SK-N-SH treated with all-trans-retinoic acid at 6 μM for 48 hours (cell line): ENCODE data around the gene REM2.

Experiments
- ISL1 ChIP-seq: fragments of 250-450 bp; sonication (Bioruptor Pico); IDR thresholded peaks from 2 replicates; pipeline ENCODE4 v2.1.2; 2022; ENCODE audit warnings: mild to moderate bottlenecking, moderate library complexity
- PPARA ChIP-seq: fragments of 250-450 bp; sonication (Bioruptor Pico); IDR thresholded peaks from 2 replicates; pipeline ENCODE4 v1.5.0; 2020; ENCODE audit warnings: mild to moderate bottlenecking, borderline replicate concordance
- RARB ChIP-seq: fragments of 250-450 bp; sonication (Bioruptor Pico); IDR thresholded peaks from 2 replicates; pipeline ENCODE4 v1.8.0; 2021; ENCODE audit warnings: mild to moderate bottlenecking, moderate library complexity
- SNAI2 ChIP-seq: fragments of 250-450 bp; sonication (Bioruptor Pico); IDR thresholded peaks from 2 replicates; pipeline ENCODE4 v1.5.0; 2020; ENCODE audit warnings: mild to moderate bottlenecking, moderate library complexity
- TF ChIP-seq, protein P1 (sequence below): fragments of 250-450 bp; sonication (Bioruptor Pico); IDR thresholded peaks from 2 replicates; pipeline ENCODE4 v1.8.0; 2021; ENCODE audit warnings: low read depth, mild to moderate bottlenecking, moderate library complexity, borderline replicate concordance
- TF ChIP-seq, protein P2 (sequence below): fragments of 250-450 bp; sonication (Bioruptor Pico); IDR thresholded peaks from 2 replicates; pipeline ENCODE4 v1.5.1; 2020; ENCODE audit warnings: low read depth, mild to moderate bottlenecking, moderate library complexity
- TF ChIP-seq, protein P3 (sequence below): fragments of 250-450 bp; sonication (Bioruptor Pico); IDR thresholded peaks from 2 replicates; pipeline ENCODE4 v1.8.0; 2020; ENCODE audit warnings: mild to moderate bottlenecking, moderate library complexity, borderline replicate concordance

DNA sequence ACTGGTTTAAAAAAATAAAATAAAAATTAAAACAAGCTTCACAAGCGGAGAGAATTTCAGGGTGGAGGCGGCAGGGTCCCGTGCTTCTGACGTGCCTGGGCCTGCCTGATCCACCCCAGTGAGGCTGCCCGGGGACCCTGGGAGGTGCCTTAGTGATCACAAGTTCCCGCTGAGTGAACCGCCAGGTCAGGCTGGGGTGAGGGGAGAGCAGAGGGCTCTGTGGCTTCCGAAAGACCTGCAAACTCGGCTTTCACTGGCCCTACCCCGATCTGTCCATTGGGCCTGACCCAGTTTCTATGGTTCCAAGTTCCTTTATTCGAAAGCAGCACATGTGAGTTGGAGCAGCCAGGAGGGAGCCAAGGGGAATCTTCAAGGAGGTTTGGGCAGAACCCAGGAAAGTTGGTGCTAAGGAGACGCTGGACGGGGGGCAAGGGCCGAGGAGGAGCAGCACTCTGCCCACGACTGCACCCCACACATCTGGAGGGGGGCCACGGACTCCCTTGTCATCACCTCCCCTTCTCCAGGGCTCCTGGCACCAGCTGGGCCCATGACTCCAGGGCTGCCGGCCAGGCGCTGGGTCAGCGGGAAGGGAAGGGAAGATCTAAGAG, 33.7 kb upstream of the REM2 start:
- TF ChIP-seq PPARA (CRISPR knock-in tag) (no peak), ISL1 (CRISPR knock-in tag) (no peak), RARB (CRISPR knock-in tag) (no peak), SNAI2 (CRISPR knock-in tag) (no peak)
- TF ChIP-seq, protein P1, sequence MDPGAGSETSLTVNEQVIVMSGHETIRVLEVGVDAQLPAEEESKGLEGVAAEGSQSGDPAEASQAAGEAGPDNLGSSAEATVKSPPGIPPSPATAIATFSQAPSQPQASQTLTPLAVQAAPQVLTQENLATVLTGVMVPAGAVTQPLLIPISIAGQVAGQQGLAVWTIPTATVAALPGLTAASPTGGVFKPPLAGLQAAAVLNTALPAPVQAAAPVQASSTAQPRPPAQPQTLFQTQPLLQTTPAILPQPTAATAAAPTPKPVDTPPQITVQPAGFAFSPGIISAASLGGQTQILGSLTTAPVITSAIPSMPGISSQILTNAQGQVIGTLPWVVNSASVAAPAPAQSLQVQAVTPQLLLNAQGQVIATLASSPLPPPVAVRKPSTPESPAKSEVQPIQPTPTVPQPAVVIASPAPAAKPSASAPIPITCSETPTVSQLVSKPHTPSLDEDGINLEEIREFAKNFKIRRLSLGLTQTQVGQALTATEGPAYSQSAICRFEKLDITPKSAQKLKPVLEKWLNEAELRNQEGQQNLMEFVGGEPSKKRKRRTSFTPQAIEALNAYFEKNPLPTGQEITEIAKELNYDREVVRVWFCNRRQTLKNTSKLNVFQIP = no peak
- TF ChIP-seq, protein P2, sequence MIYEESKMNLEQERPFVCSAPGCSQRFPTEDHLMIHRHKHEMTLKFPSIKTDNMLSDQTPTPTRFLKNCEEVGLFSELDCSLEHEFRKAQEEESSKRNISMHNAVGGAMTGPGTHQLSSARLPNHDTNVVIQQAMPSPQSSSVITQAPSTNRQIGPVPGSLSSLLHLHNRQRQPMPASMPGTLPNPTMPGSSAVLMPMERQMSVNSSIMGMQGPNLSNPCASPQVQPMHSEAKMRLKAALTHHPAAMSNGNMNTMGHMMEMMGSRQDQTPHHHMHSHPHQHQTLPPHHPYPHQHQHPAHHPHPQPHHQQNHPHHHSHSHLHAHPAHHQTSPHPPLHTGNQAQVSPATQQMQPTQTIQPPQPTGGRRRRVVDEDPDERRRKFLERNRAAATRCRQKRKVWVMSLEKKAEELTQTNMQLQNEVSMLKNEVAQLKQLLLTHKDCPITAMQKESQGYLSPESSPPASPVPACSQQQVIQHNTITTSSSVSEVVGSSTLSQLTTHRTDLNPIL (CRISPR knock-in tag) = no peak
- TF ChIP-seq, protein P3, sequence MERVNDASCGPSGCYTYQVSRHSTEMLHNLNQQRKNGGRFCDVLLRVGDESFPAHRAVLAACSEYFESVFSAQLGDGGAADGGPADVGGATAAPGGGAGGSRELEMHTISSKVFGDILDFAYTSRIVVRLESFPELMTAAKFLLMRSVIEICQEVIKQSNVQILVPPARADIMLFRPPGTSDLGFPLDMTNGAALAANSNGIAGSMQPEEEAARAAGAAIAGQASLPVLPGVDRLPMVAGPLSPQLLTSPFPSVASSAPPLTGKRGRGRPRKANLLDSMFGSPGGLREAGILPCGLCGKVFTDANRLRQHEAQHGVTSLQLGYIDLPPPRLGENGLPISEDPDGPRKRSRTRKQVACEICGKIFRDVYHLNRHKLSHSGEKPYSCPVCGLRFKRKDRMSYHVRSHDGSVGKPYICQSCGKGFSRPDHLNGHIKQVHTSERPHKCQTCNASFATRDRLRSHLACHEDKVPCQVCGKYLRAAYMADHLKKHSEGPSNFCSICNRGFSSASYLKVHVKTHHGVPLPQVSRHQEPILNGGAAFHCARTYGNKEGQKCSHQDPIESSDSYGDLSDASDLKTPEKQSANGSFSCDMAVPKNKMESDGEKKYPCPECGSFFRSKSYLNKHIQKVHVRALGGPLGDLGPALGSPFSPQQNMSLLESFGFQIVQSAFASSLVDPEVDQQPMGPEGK (CRISPR knock-in tag) = no peak
